Mesenchymal stem cell (in vitro differentiated cells and primary cell): ENCODE measurements around the gene MYH9.
A peak's percentile ranks its signal among the peaks of the same experiment; 100 is the strongest.
"Not testable (repeated sequence)": the region's sequence is repeated elsewhere in the genome, so short reads cannot be mapped to it uniquely, and the experiment has no call there.

ENCODE experiments used
- DNase-seq: peaks from one replicate; pipeline ENCODE4 v3.0.0-alpha.2; 2013
- H2AFZ ChIP-seq: one replicate; pipeline ENCODE4 v1.6.1; 2013; ENCODE audit warnings: low read depth, mild to moderate bottlenecking, control low read depth, inconsistent platforms, low read length, moderate library complexity
- H2AK5ac ChIP-seq: 2 replicates; pipeline ENCODE4 v1.6.1; 2013; ENCODE audit warnings: low read length, moderate library complexity, mild to moderate bottlenecking, inconsistent platforms; ENCODE audit not compliant: severe bottlenecking
- H2BK120ac ChIP-seq: one replicate; pipeline ENCODE4 v1.6.1; 2013; ENCODE audit warnings: low read depth, mild to moderate bottlenecking, inconsistent platforms, low read length, moderate library complexity
- H2BK12ac ChIP-seq, 2 experiments: one replicate each; pipeline ENCODE4 v1.6.1; 2013; ENCODE audit warnings: inconsistent platforms in 2 of 2, low read length in 2 of 2, mild to moderate bottlenecking in 2 of 2, moderate library complexity in 2 of 2, control low read depth in 1 of 2
- H2BK15ac ChIP-seq: one replicate; pipeline ENCODE4 v1.6.1; 2013; ENCODE audit warnings: mild to moderate bottlenecking, low read depth, inconsistent platforms; ENCODE audit not compliant: poor library complexity, severe bottlenecking
- H2BK5ac ChIP-seq: 2 replicates; pipeline ENCODE4 v1.6.1; 2013; ENCODE audit warnings: low read depth, mild to moderate bottlenecking, low read length, control low read depth, inconsistent platforms; ENCODE audit not compliant: poor library complexity, severe bottlenecking
- H3K14ac ChIP-seq, 2 experiments: one replicate each; pipeline ENCODE4 v1.6.1; 2013; ENCODE audit warnings: inconsistent platforms in 2 of 2, low read length in 2 of 2, control low read depth in 1 of 2, mild to moderate bottlenecking in 1 of 2, moderate library complexity in 1 of 2
- H3K18ac ChIP-seq, 2 experiments: one replicate each; pipeline ENCODE4 v1.6.1; 2013; ENCODE audit warnings: inconsistent platforms in 2 of 2, low read length in 2 of 2, control low read depth in 1 of 2, low read depth in 1 of 2, mild to moderate bottlenecking in 1 of 2
- H3K23ac ChIP-seq, 2 experiments: one replicate each; pipeline ENCODE4 v1.6.1; 2013; ENCODE audit warnings: inconsistent platforms in 2 of 2, low read length in 2 of 2, mild to moderate bottlenecking in 2 of 2, moderate library complexity in 2 of 2, control low read depth in 1 of 2
- H3K27ac ChIP-seq: 2 replicates; pipeline ENCODE4 v1.5.1; 2013; ENCODE audit warnings: mild to moderate bottlenecking, moderate library complexity, low read length, control low read depth, inconsistent platforms; ENCODE audit not compliant: poor library complexity, severe bottlenecking
- H3K27me3 ChIP-seq, 2 experiments: 2 replicates each; pipeline versions ENCODE4 v1.6.1 to v1.7.0; 2013; ENCODE audit warnings: low read length in 2 of 2, mild to moderate bottlenecking in 2 of 2, moderate library complexity in 2 of 2, control low read depth in 1 of 2, inconsistent platforms in 1 of 2; ENCODE audit not compliant: control insufficient read depth in 1 of 2, insufficient read depth in 1 of 2
- H3K36me3 ChIP-seq, 2 experiments: 2 replicates each; pipeline versions ENCODE4 v1.6.1 to v1.7.0; 2013; ENCODE audit warnings: low read length in 2 of 2, control low read depth in 1 of 2, inconsistent platforms in 1 of 2, low read depth in 1 of 2, mild to moderate bottlenecking in 1 of 2; ENCODE audit not compliant: insufficient read depth in 2 of 2, control insufficient read depth in 1 of 2
- H3K4ac ChIP-seq, 2 experiments: one replicate each; pipeline ENCODE4 v1.6.1; 2013; ENCODE audit warnings: inconsistent platforms in 2 of 2, low read length in 2 of 2, mild to moderate bottlenecking in 2 of 2, moderate library complexity in 2 of 2, control low read depth in 1 of 2, low read depth in 1 of 2
- H3K4me1 ChIP-seq: 2 replicates; pipeline ENCODE4 v1.6.1; 2013; ENCODE audit warnings: low read depth, low read length, control low read depth; ENCODE audit not compliant: control insufficient read depth, insufficient read depth
- H3K4me2 ChIP-seq: 2 replicates; pipeline ENCODE4 v1.6.1; 2013; ENCODE audit warnings: low read length, mild to moderate bottlenecking, inconsistent platforms; ENCODE audit not compliant: poor library complexity, severe bottlenecking
- H3K4me3 ChIP-seq, 2 experiments: 2 replicates each; pipeline versions ENCODE4 v1.5.1 to v1.7.0; 2013; ENCODE audit warnings: low read length in 2 of 2, mild to moderate bottlenecking in 2 of 2, control low read depth in 1 of 2, low read depth in 1 of 2; ENCODE audit not compliant: insufficient read depth in 1 of 2
- H3K79me1 ChIP-seq: replicated peaks from 2 replicates; pipeline ENCODE4 v1.6.1; 2013; ENCODE audit warnings: mild to moderate bottlenecking, control low read depth, low read length, inconsistent platforms; ENCODE audit not compliant: poor library complexity, severe bottlenecking
- H3K9ac ChIP-seq: 2 replicates; pipeline ENCODE4 v1.7.0; 2013; ENCODE audit warnings: mild to moderate bottlenecking, low read length, moderate library complexity
- H3K9me3 ChIP-seq: 2 replicates; pipeline ENCODE4 v1.7.0; 2013; ENCODE audit warnings: mild to moderate bottlenecking, low read length; ENCODE audit not compliant: control insufficient read depth
- H4K8ac ChIP-seq: one replicate; pipeline ENCODE4 v1.6.1; 2013; ENCODE audit warnings: inconsistent platforms, mild to moderate bottlenecking, low read length, moderate library complexity
- H4K91ac ChIP-seq: one replicate; pipeline ENCODE4 v1.6.1; 2013; ENCODE audit warnings: mild to moderate bottlenecking, low read length, inconsistent platforms
- WGBS: methylation state at CpG from one replicate; pipeline ENCODE4 v1.1.7; 2013; ENCODE audit warnings: mixed read lengths; 5-methylcytosine and 5-hydroxymethylcytosine counted together

Gene MYH9

GRCh38 chr22:36425977-36426523 is 38.3 kb upstream of the MYH9 start:
- H3K9ac ChIP-seq: no peak overlapping the region
- peak overlapping the region; percentile 93 to 99 for H3K4ac ChIP-seq
- peak overlapping the region; percentile 92 for H4K91ac ChIP-seq
- DNase-seq: peak; percentile 85
- peak overlapping the region; percentile 12 for H3K4me2 ChIP-seq
- peak overlapping the region; percentile 92 to 97 for H3K18ac ChIP-seq
- H2BK12ac ChIP-seq: peak overlapping the region; percentile 95 to 98
- H3K27me3 ChIP-seq: no peaks in the 10 kb centered on the region
- peak overlapping the region in 1 of 2 experiments; percentile 68 for H3K23ac ChIP-seq
- H2BK120ac ChIP-seq: peak overlapping the region; percentile 97
- WGBS: 7% methylated on average over 1 of the region's 2 CpGs
- no peaks in the 10 kb centered on the region for H3K36me3 ChIP-seq
- H2AFZ ChIP-seq: no peak overlapping the region
- peak overlapping the region; percentile 90 for H4K8ac ChIP-seq
- H2AK5ac ChIP-seq: peak overlapping the region; percentile 98
- peaks cover 16% of the 10 kb centered on the region for H3K4me1 ChIP-seq
- peaks cover under 1% of the 10 kb centered on the region for H3K79me1 ChIP-seq
- H2BK15ac ChIP-seq: peak overlapping the region; percentile 63
- peak overlapping the region; percentile 48 for H2BK5ac ChIP-seq
- no peak overlapping the region for H3K4me3 ChIP-seq
- peak overlapping the region; percentile 73 for H3K27ac ChIP-seq
- H3K9me3 ChIP-seq: no peaks in the 10 kb centered on the region
- peak overlapping the region in 1 of 2 experiments; percentile 83 for H3K14ac ChIP-seq

- H3K4me2 ChIP-seq: no peak overlapping the region
- H3K27me3 ChIP-seq: no peaks in the 10 kb centered on the region
- peak overlapping the region; percentile 81 to 99 for H3K4ac ChIP-seq
- peak overlapping the region; percentile 93 for H2BK120ac ChIP-seq
- peak overlapping the region; percentile 90 for H4K91ac ChIP-seq
- H3K18ac ChIP-seq: peak overlapping the region; percentile 97
- WGBS: 96% methylated on average over 4 of the region's 5 CpGs
- no peak overlapping the region for H3K14ac ChIP-seq
- no peak overlapping the region for H3K9ac ChIP-seq
- H3K36me3 ChIP-seq: no peaks in the 10 kb centered on the region
- H4K8ac ChIP-seq: peak overlapping the region; percentile 84
- H3K4me1 ChIP-seq: peaks cover 14% of the 10 kb centered on the region
- H2BK12ac ChIP-seq: peak overlapping the region; percentile 99 to 100
- H3K23ac ChIP-seq: no peak overlapping the region
- H3K79me1 ChIP-seq: no peaks in the 10 kb centered on the region
- DNase-seq: no peak
- no peak overlapping the region for H2AFZ ChIP-seq
- no peak overlapping the region for H2BK15ac ChIP-seq
- no peaks in the 10 kb centered on the region for H3K9me3 ChIP-seq
- H2BK5ac ChIP-seq: no peak overlapping the region
- H3K4me3 ChIP-seq: no peak overlapping the region
- H3K27ac ChIP-seq: no peak overlapping the region
- no peak overlapping the region for H2AK5ac ChIP-seq
Measured at GRCh38 chr22:36424901-36425579, 37.3 kb upstream of the MYH9 start.

GRCh38 chr22:36424466-36424865 is 36.7 kb upstream of the MYH9 start:
- not testable (repeated sequence) for H2BK15ac ChIP-seq, H3K9ac ChIP-seq, DNase-seq, H3K4me2 ChIP-seq, H3K36me3 ChIP-seq, H2AFZ ChIP-seq, H3K9me3 ChIP-seq, H3K27ac ChIP-seq, H3K4me3 ChIP-seq, H2AK5ac ChIP-seq, H3K23ac ChIP-seq, H3K27me3 ChIP-seq, H2BK5ac ChIP-seq, H3K79me1 ChIP-seq
- H3K4me1 ChIP-seq: peaks cover 16% of the 10 kb centered on the region
- H2BK120ac ChIP-seq: peak overlapping the region; percentile 91
- peak overlapping the region; percentile 90 for H4K91ac ChIP-seq
- H2BK12ac ChIP-seq: peak overlapping the region; percentile 99 to 100
- H3K14ac ChIP-seq: peak overlapping the region in 1 of 2 experiments; percentile 96
- H4K8ac ChIP-seq: peak overlapping the region; percentile 84
- 67% methylated on average over 5 of the region's 5 CpGs for WGBS
- H3K4ac ChIP-seq: peak overlapping the region; percentile 65 to 81
- H3K18ac ChIP-seq: peak overlapping the region; percentile 64 to 97
